ENCODE data around the gene FAM83B. TPM values are rescaled to one million over a fixed set of nuclear protein-coding genes. Genes with fewer than 3 reads are reported as not detected.
A peak's percentile ranks its signal among the peaks of the same experiment; 100 is the strongest.

Gene FAM83B
- total RNA-seq, 2 donors from 2014 or later: 13.1 to 14.9 TPM

- WGBS, 2 experiments (ENCODE audit: insufficient coverage in 1 of 2, insufficient read length in 1 of 2): 50% methylated on average over 1 of the region's 1 CpG; no CpG with 5 or more reads in 1 of the 2 experiments
- peak overlapping the region; percentile 39 for H3K4me3 ChIP-seq (ENCODE audit: low read length)
These were observed 27.0 kb downstream of the FAM83B start for GRCh38 chr6:54873599-54873998.

GRCh38 chr6:54874349-54875048 is 27.9 kb downstream of the FAM83B start:
- no peak for TF ChIP-seq CTCF (conservative IDR thresholded peaks at IDR 0.05)
- H3K36me3 ChIP-seq (ENCODE audit: control insufficient read depth, insufficient read depth, low read length): no peaks in the 10 kb centered on the region
- no peak overlapping the region for H3K4me3 Mint-ChIP-seq
- WGBS, 2 experiments (ENCODE audit: insufficient coverage in 1 of 2, insufficient read length in 1 of 2): 80 to 83% methylated on average over 1 to 2 of the region's 2 CpGs
- no peak overlapping the region for H3K4me3 ChIP-seq (ENCODE audit: low read length)
- no peaks in the 10 kb centered on the region for H3K27me3 ChIP-seq (ENCODE audit: control insufficient read depth, insufficient read depth, low read length, poor library complexity, severe bottlenecking)
- DNase-seq: no peak
- no peak overlapping the region for H3K27ac Mint-ChIP-seq
- H3K4me1 ChIP-seq (ENCODE audit: control insufficient read depth, insufficient read depth, low read length): peaks cover 6% of the 10 kb centered on the region
- H3K36me3 Mint-ChIP-seq (ENCODE audit: low read depth): peaks cover 10% of the 10 kb centered on the region
- no peak overlapping the region for H3K9ac ChIP-seq (ENCODE audit: extremely low read depth, low read length, poor library complexity, severe bottlenecking)
- H3K9me3 ChIP-seq (ENCODE audit: control insufficient read depth, low read length): no peaks in the 10 kb centered on the region
- no peaks in the 10 kb centered on the region for H3K27me3 Mint-ChIP-seq (ENCODE audit: insufficient read depth)
- peaks cover 32% of the 10 kb centered on the region for H3K4me1 Mint-ChIP-seq
- no peaks in the 10 kb centered on the region for H3K9me3 Mint-ChIP-seq
- H3K27ac ChIP-seq (ENCODE audit: low read depth, low read length): no peak overlapping the region

More at GRCh38 chr6:54873599-54873998, 27.0 kb downstream of the FAM83B start:
- H3K4me1 ChIP-seq (ENCODE audit: control insufficient read depth, insufficient read depth, low read length): peaks cover 6% of the 10 kb centered on the region
- H3K4me3 Mint-ChIP-seq: no peak overlapping the region
- H3K36me3 ChIP-seq (ENCODE audit: control insufficient read depth, insufficient read depth, low read length): no peaks in the 10 kb centered on the region
- H3K36me3 Mint-ChIP-seq (ENCODE audit: low read depth): peaks cover 10% of the 10 kb centered on the region
- no peak overlapping the region for H3K27ac ChIP-seq (ENCODE audit: low read depth, low read length)
- no peaks in the 10 kb centered on the region for H3K9me3 ChIP-seq (ENCODE audit: control insufficient read depth, low read length)
- peaks cover 32% of the 10 kb centered on the region for H3K4me1 Mint-ChIP-seq
- H3K9ac ChIP-seq (ENCODE audit: extremely low read depth, low read length, poor library complexity, severe bottlenecking): no peak overlapping the region
- no peaks in the 10 kb centered on the region for H3K9me3 Mint-ChIP-seq
- TF ChIP-seq CTCF (conservative IDR thresholded peaks at IDR 0.05): no peak
- DNase-seq: no peak
- H3K27me3 ChIP-seq (ENCODE audit: control insufficient read depth, insufficient read depth, low read length, poor library complexity, severe bottlenecking): no peaks in the 10 kb centered on the region
- H3K27me3 Mint-ChIP-seq (ENCODE audit: insufficient read depth): no peaks in the 10 kb centered on the region
- H3K27ac Mint-ChIP-seq: no peak overlapping the region

- Histone ChIP-seq H3K27ac (ENCODE audit: low read depth, low read length) (no peak overlapping the region), H3K36me3 (ENCODE audit: control insufficient read depth, insufficient read depth, low read length) (no peaks in the 10 kb centered on the region), H3K4me3 (ENCODE audit: low read length) (no peak overlapping the region), H3K27me3 (ENCODE audit: control insufficient read depth, insufficient read depth, low read length, poor library complexity, severe bottlenecking) (no peaks in the 10 kb centered on the region), H3K9ac (ENCODE audit: extremely low read depth, low read length, poor library complexity, severe bottlenecking) (no peak overlapping the region), H3K4me1 (ENCODE audit: control insufficient read depth, insufficient read depth, low read length) (peaks cover 6% of the 10 kb centered on the region), H3K9me3 (ENCODE audit: control insufficient read depth, low read length) (no peaks in the 10 kb centered on the region)
- no peak overlapping the region for H3K27ac Mint-ChIP-seq
- DNase-seq: no peak
- peaks cover 5% of the 10 kb centered on the region for H3K36me3 Mint-ChIP-seq (ENCODE audit: low read depth)
- no peaks in the 10 kb centered on the region for H3K9me3 Mint-ChIP-seq
- peaks cover 32% of the 10 kb centered on the region for H3K4me1 Mint-ChIP-seq
- no peak overlapping the region for H3K4me3 Mint-ChIP-seq
- TF ChIP-seq CTCF (conservative IDR thresholded peaks at IDR 0.05): no peak
- 96 to 100% methylated on average over 2 to 3 of the region's 3 CpGs for WGBS, 2 experiments (ENCODE audit: insufficient coverage in 1 of 2, insufficient read length in 1 of 2)
- no peaks in the 10 kb centered on the region for H3K27me3 Mint-ChIP-seq (ENCODE audit: insufficient read depth)
These were observed 29.0 kb downstream of the FAM83B start for GRCh38 chr6:54875539-54875938.
